CD4-positive, alpha-beta memory T cell (primary cell): Measurements from ENCODE around the gene FLOT1. TPM values are rescaled to one million over a fixed set of nuclear protein-coding genes. Genes with fewer than 3 reads are reported as not detected.
A peak's percentile ranks its signal among the peaks of the same experiment; 100 is the strongest.

Experiments
- CTCF ChIA-PET: fragments of 350-600 bp; sonication (Branson Sonifier 250); formaldehyde crosslinking; loops from one replicate; lab custom pipeline; 2021; ENCODE audit warnings: inconsistent platforms; ENCODE audit not compliant: partially characterized antibody; lab: Charles Lee
- POLR2A ChIA-PET: fragments of 350-600 bp; sonication (Branson Sonifier 250); formaldehyde crosslinking; loops from one replicate; lab custom pipeline; 2021; ENCODE audit not compliant: partially characterized antibody; lab: Charles Lee
- DNase-seq, 5 donors: peaks; one replicate each; pipeline versions ENCODE4 v3.0.0 to v3.0.0-alpha.2; 2020 to 2022; ENCODE audit warnings: mixed read lengths in 1 of 5
- H3K27ac ChIP-seq: one replicate; pipeline ENCODE4 v1.7.0; 2013; ENCODE audit warnings: low read depth, low read length
- H3K27me3 ChIP-seq: 2 replicates; pipeline ENCODE4 v1.7.0; 2013; ENCODE audit warnings: mild to moderate bottlenecking, low read length, moderate library complexity; ENCODE audit not compliant: insufficient read depth
- H3K36me3 ChIP-seq: 2 replicates; pipeline ENCODE4 v1.7.0; 2013; ENCODE audit warnings: mild to moderate bottlenecking, low read length, moderate library complexity; ENCODE audit not compliant: insufficient read depth
- H3K4me1 ChIP-seq: 2 replicates; pipeline ENCODE4 v1.7.0; 2013; ENCODE audit warnings: mild to moderate bottlenecking, low read length, moderate library complexity; ENCODE audit not compliant: insufficient read depth
- H3K4me3 ChIP-seq, 2 donors: one replicate each; pipeline ENCODE4 v1.7.0; 2013; ENCODE audit warnings: low read length in 2 of 2, mild to moderate bottlenecking in 1 of 2
- H3K9me3 ChIP-seq, 2 donors: one replicate each; pipeline ENCODE4 v1.7.0; 2013; ENCODE audit warnings: low read length in 2 of 2, control low read depth in 1 of 2; ENCODE audit not compliant: control insufficient read depth in 1 of 2
- H3K27ac Mint-ChIP-seq, 7 donors: one replicate each; pipeline ENCODE4 v1.8.0; 2020 to 2021; ENCODE audit warnings: mixed read lengths in 7 of 7, mild to moderate bottlenecking in 6 of 7, inconsistent platforms in 3 of 7, moderate library complexity in 3 of 7
- H3K27me3 Mint-ChIP-seq, 2 donors: one replicate each; pipeline ENCODE4 v1.8.0; 2020 to 2021; ENCODE audit warnings: mixed read lengths in 2 of 2
- H3K36me3 Mint-ChIP-seq, 2 donors: one replicate each; pipeline ENCODE4 v1.8.0; 2020 to 2021; ENCODE audit warnings: mixed read lengths in 2 of 2, inconsistent platforms in 1 of 2, mild to moderate bottlenecking in 1 of 2
- H3K4me1 Mint-ChIP-seq, 4 donors: one replicate each; pipeline ENCODE4 v1.8.0; 2020 to 2021; ENCODE audit warnings: mixed read lengths in 4 of 4, mild to moderate bottlenecking in 1 of 4
- H3K4me3 Mint-ChIP-seq, 8 donors: one replicate each; pipeline ENCODE4 v1.8.0; 2020 to 2021; ENCODE audit warnings: mixed read lengths in 8 of 8, mild to moderate bottlenecking in 7 of 8, moderate library complexity in 6 of 8, inconsistent platforms in 3 of 8
- H3K9me3 Mint-ChIP-seq, 8 donors: one replicate each; pipeline ENCODE4 v1.8.0; 2020 to 2021; ENCODE audit warnings: mixed read lengths in 8 of 8, mild to moderate bottlenecking in 5 of 8, inconsistent platforms in 3 of 8, moderate library complexity in 1 of 8
- intact Hi-C: fragments of 100-400 bp; cut with micrococcal nuclease; formaldehyde crosslinking; loops from one replicate; pipeline ENCODE4 v1.15.1; 2023
- polyA plus RNA-seq, 2 donors: library from polyadenylated mRNA; unstranded; fragments of 300-500 nt; fragmentation: Illumina TruSeq; gene quantifications; one replicate each; pipeline ENCODE4 v1.2.3, GENCODE V29; 2021
- total RNA-seq, 2 experiments: library from RNA; stranded (reverse); gene quantifications; one replicate each; pipeline ENCODE4 v1.2.3, GENCODE V29; 2021

The FLOT1 gene
- total and polyA plus RNA-seq, 4 experiments from 2014 or later, result 74.6 to 82.1 (median 76.9) TPM

- intact Hi-C loops, result no loop called here
- H3K27ac Mint-ChIP-seq, result peak overlapping the region in 4 of 7 donors; percentile 3 to 65 (median 54)
- H3K4me1 Mint-ChIP-seq, result peaks cover 19 to 30% (median 23%) of the 10 kb centered on the region in 4 donors
- ChIA-PET CTCF (interaction anchor here (0.8 to 1.7 kb wide), 10 partner anchors 17 to 340 kb away, joined by 3 to 9 read pairs (median 4); partner anchors contain the start of gene VARS2), POLR2A (interaction anchor here (0.5 to 1.5 kb wide), 6 partner anchors 23 to 161 kb away, joined by 3 to 4 read pairs (median 3); partner anchors contain the start of gene GTF2H4)
- peak overlapping the region in 1 of 8 donors; percentile 16 for H3K4me3 Mint-ChIP-seq
- Histone ChIP-seq H3K9me3 (no peaks in the 10 kb centered on the region), H3K4me1 (peaks cover 10% of the 10 kb centered on the region), H3K36me3 (no peaks in the 10 kb centered on the region), H3K27me3 (no peaks in the 10 kb centered on the region), H3K4me3 (no peak overlapping the region), H3K27ac (no peak overlapping the region)
- no peaks in the 10 kb centered on the region for H3K27me3 Mint-ChIP-seq
- no peak for DNase-seq
- H3K36me3 Mint-ChIP-seq, result peaks cover 0 to 7% of the 10 kb centered on the region in 2 donors
- no peaks in the 10 kb centered on the region for H3K9me3 Mint-ChIP-seq
Measured at GRCh38 chr6:30747300-30747687, 4.8 kb upstream of the FLOT1 start.

- H3K4me1 Mint-ChIP-seq, result peaks cover 37 to 59% (median 47%) of the 10 kb centered on the region in 4 donors
- peaks cover 19 to 21% of the 10 kb centered on the region in 2 donors for H3K36me3 Mint-ChIP-seq
- H3K4me3 Mint-ChIP-seq, result peak within 1 kb of the TSS; percentile 86 to 97 (median 90)
- H3K27ac Mint-ChIP-seq, result peak within 1 kb of the TSS; percentile 84 to 98 (median 93)
- intact Hi-C loops, result loop anchor here (1.0 to 5.0 kb wide), 4 partner anchors 68 to 343 kb away; no protein-coding TSS in a partner anchor
- H3K4me1 ChIP-seq, result peaks cover 37% of the 10 kb centered on the region
- peaks cover 9% of the 10 kb centered on the region for H3K36me3 ChIP-seq
- H3K4me3 ChIP-seq, result peak within 1 kb of the TSS; percentile 50 to 64
- no peaks in the 10 kb centered on the region for H3K9me3 Mint-ChIP-seq
- no peaks in the 10 kb centered on the region for H3K27me3 Mint-ChIP-seq
- CTCF ChIA-PET, result interaction anchor here (0.7 to 2.1 kb wide), 16 partner anchors 8 to 343 kb away, joined by 3 to 6 read pairs (median 4); partner anchors contain the start of gene VARS2
- H3K27me3 ChIP-seq, result no peaks in the 10 kb centered on the region
- DNase-seq, result peak; percentile 59 to 80 (median 66)
- peak within 1 kb of the TSS; percentile 63 for H3K27ac ChIP-seq
- POLR2A ChIA-PET, result interaction anchor here (0.7 to 3.7 kb wide), 17 partner anchors 9 to 226 kb away, joined by 3 to 19 read pairs (median 4); partner anchors contain the start of genes GTF2H4 and MRPS18B
- H3K9me3 ChIP-seq, result no peaks in the 10 kb centered on the region
Measured at GRCh38 chr6:30744054-30744805, 1.7 kb upstream of the FLOT1 start, which contains the start of gene IER3. Gene IER3 (minus strand): TSS chr6:30744547. CDS start chr6:30744518, 29 bp downstream.

GRCh38 chr6:30743099-30744053, 889 bp upstream of the FLOT1 start:
- Histone ChIP-seq H3K4me1 (peaks cover 46% of the 10 kb centered on the region), H3K36me3 (peaks cover 16% of the 10 kb centered on the region), H3K27ac (peak overlapping the region; percentile 63), H3K4me3 (peak overlapping the region; percentile 50 to 64), H3K27me3 (no peaks in the 10 kb centered on the region), H3K9me3 (no peaks in the 10 kb centered on the region)
- H3K36me3 Mint-ChIP-seq, result peaks cover 27 to 29% of the 10 kb centered on the region in 2 donors
- H3K27me3 Mint-ChIP-seq, result no peaks in the 10 kb centered on the region
- DNase-seq, result peak in 4 of 5 donors; percentile 26 to 41 (median 36)
- intact Hi-C loops, result loop anchor here (1.0 to 5.0 kb wide), 5 partner anchors 49 to 343 kb away; no protein-coding TSS in a partner anchor
- ChIA-PET CTCF (interaction anchor here (0.7 to 2.1 kb wide), 16 partner anchors 9 to 344 kb away, joined by 3 to 6 read pairs (median 4); partner anchors contain the start of gene VARS2), POLR2A (interaction anchor here (0.8 to 3.7 kb wide), 17 partner anchors 9 to 225 kb away, joined by 3 to 19 read pairs (median 3); partner anchors contain the start of genes GTF2H4 and MRPS18B)
- H3K4me3 Mint-ChIP-seq, result peak overlapping the region; percentile 86 to 97 (median 90)
- H3K9me3 Mint-ChIP-seq, result no peaks in the 10 kb centered on the region
- H3K4me1 Mint-ChIP-seq, result peaks cover 42 to 68% (median 53%) of the 10 kb centered on the region in 4 donors
- peak overlapping the region; percentile 84 to 98 (median 93) for H3K27ac Mint-ChIP-seq

GRCh38 chr6:30741789-30742315, 635 bp downstream of the FLOT1 start:
- Mint-ChIP-seq H3K9me3 (no peaks in the 10 kb centered on the region), H3K4me3 (peak overlapping the region; percentile 87 to 91 (median 90)), H3K36me3 (peaks cover 29 to 36% of the 10 kb centered on the region in 2 donors), H3K27me3 (no peaks in the 10 kb centered on the region), H3K4me1 (peaks cover 46 to 78% (median 63%) of the 10 kb centered on the region in 4 donors), H3K27ac (peak overlapping the region; percentile 74 to 92 (median 85))
- Histone ChIP-seq H3K27ac (peak overlapping the region; percentile 63), H3K9me3 (no peaks in the 10 kb centered on the region), H3K27me3 (no peaks in the 10 kb centered on the region), H3K36me3 (peaks cover 16% of the 10 kb centered on the region), H3K4me3 (peak overlapping the region; percentile 40 to 64), H3K4me1 (peaks cover 61% of the 10 kb centered on the region)
- DNase-seq, result no peak
- CTCF ChIA-PET, result interaction anchor here (1.2 to 4.0 kb wide), 2 partner anchors 11 to 88 kb away, joined by 3 to 27 read pairs; no protein-coding TSS in a partner anchor
- POLR2A ChIA-PET, result interaction anchor here (0.5 to 3.7 kb wide), 11 partner anchors 11 to 234 kb away, joined by 3 to 19 read pairs (median 3); partner anchors contain the start of genes DHX16, MRPS18B and PPP1R10
- intact Hi-C loops, result loop anchor here (2.0 to 5.0 kb wide), 2 partner anchors 51 to 70 kb away; no protein-coding TSS in a partner anchor

- Histone ChIP-seq H3K9me3 (no peaks in the 10 kb centered on the region), H3K4me1 (peaks cover 67% of the 10 kb centered on the region), H3K27me3 (no peaks in the 10 kb centered on the region), H3K36me3 (peaks cover 16% of the 10 kb centered on the region), H3K4me3 (peak overlapping the region; percentile 40 to 64), H3K27ac (peak overlapping the region; percentile 63)
- Mint-ChIP-seq H3K9me3 (no peaks in the 10 kb centered on the region), H3K36me3 (peaks cover 31 to 36% of the 10 kb centered on the region in 2 donors), H3K27ac (peak overlapping the region; percentile 74 to 92 (median 85)), H3K27me3 (no peaks in the 10 kb centered on the region), H3K4me3 (peak overlapping the region; percentile 87 to 91 (median 90)), H3K4me1 (peaks cover 49 to 83% (median 68%) of the 10 kb centered on the region in 4 donors)
- no peak for DNase-seq
- CTCF ChIA-PET, result interaction anchor here (0.8 to 4.0 kb wide), 3 partner anchors 11 to 198 kb away, joined by 3 to 27 read pairs (median 3); no protein-coding TSS in a partner anchor
- intact Hi-C loops, result loop anchor here (5.0 kb wide), 1 partner anchor 71 kb away; no protein-coding TSS in a partner anchor
- POLR2A ChIA-PET, result interaction anchor here (0.7 to 3.7 kb wide), 7 partner anchors 11 to 233 kb away, joined by 3 to 19 read pairs (median 5); partner anchors contain the start of genes DHX16, MRPS18B and PPP1R10
Measured at GRCh38 chr6:30741063-30741779, 1.3 kb downstream of the FLOT1 start.
